ENCODE measurements around the gene AKAP9.
"Not testable (repeated sequence)": the region's sequence is repeated elsewhere in the genome, so short reads cannot be mapped to it uniquely, and the experiment has no call there.

AKAP9 gene

GRCh38 chr7:92013611-92014010 lies 72.9 kb downstream of the AKAP9 start:
- DNase-seq = no peak

GRCh38 chr7:92020636-92021035 lies 80.0 kb downstream of the AKAP9 start:
- no peak for DNase-seq

- DNase-seq = no peak
These were observed 84.6 kb downstream of the AKAP9 start for GRCh38 chr7:92025260-92025659.

GRCh38 chr7:92026635-92027034 lies 86.0 kb downstream of the AKAP9 start:
- not testable (repeated sequence) for DNase-seq

- DNase-seq = not testable (repeated sequence)
These were observed 86.5 kb downstream of the AKAP9 start for GRCh38 chr7:92027128-92027527.

- DNase-seq = no peak
These were observed 87.6 kb downstream of the AKAP9 start for GRCh38 chr7:92028226-92028625.

GRCh38 chr7:92028686-92029085 lies 88.0 kb downstream of the AKAP9 start:
- DNase-seq = no peak

- no peak for DNase-seq
These were observed 93.5 kb downstream of the AKAP9 start for GRCh38 chr7:92034116-92034515.

GRCh38 chr7:92035576-92035975 lies 94.9 kb downstream of the AKAP9 start:
- DNase-seq = no peak

GRCh38 chr7:92039900-92040299 lies 99.2 kb downstream of the AKAP9 start:
- DNase-seq = no peak

- no peak for DNase-seq
These were observed 101.5 kb downstream of the AKAP9 start for GRCh38 chr7:92042056-92042737.

GRCh38 chr7:92043098-92043497 lies 102.4 kb downstream of the AKAP9 start:
- DNase-seq = no peak

- no peak for DNase-seq
These were observed 103.0 kb downstream of the AKAP9 start for GRCh38 chr7:92043637-92044036.

- DNase-seq = no peak
These were observed 103.5 kb downstream of the AKAP9 start for GRCh38 chr7:92044148-92044547.

- DNase-seq = no peak
These were observed 104.3 kb downstream of the AKAP9 start for GRCh38 chr7:92044940-92045339.

GRCh38 chr7:92051655-92052054 lies 111.0 kb downstream of the AKAP9 start:
- DNase-seq = no peak

GRCh38 chr7:92052159-92052558 lies 111.5 kb downstream of the AKAP9 start:
- no peak for DNase-seq

- DNase-seq = peak; percentile 30 to 47
These were observed 112.0 kb downstream of the AKAP9 start for GRCh38 chr7:92052684-92053083.

- peak in 1 of 2 donors; percentile 50 for DNase-seq
These were observed 112.7 kb downstream of the AKAP9 start for GRCh38 chr7:92053312-92053711.

- DNase-seq = no peak
These were observed 115.6 kb downstream of the AKAP9 start for GRCh38 chr7:92056286-92056685.

GRCh38 chr7:92057375-92057774 lies 116.7 kb downstream of the AKAP9 start:
- DNase-seq = peak; percentile 10 to 33

- peak; percentile 53 to 65 for DNase-seq
These were observed 117.4 kb downstream of the AKAP9 start for GRCh38 chr7:92058040-92058439.

- DNase-seq = no peak
These were observed 118.2 kb downstream of the AKAP9 start for GRCh38 chr7:92058899-92059298.

- DNase-seq = peak; percentile 74 to 85
These were observed 120.5 kb downstream of the AKAP9 start for GRCh38 chr7:92061154-92061553.

GRCh38 chr7:92064438-92065029 lies 123.9 kb downstream of the AKAP9 start:
- no peak for DNase-seq
